ENCODE data around the gene CRACDL. TPM values are rescaled to one million over a fixed set of nuclear protein-coding genes. Genes with fewer than 3 reads are reported as not detected.

CRACDL gene
- total and polyA plus RNA-seq, 2 of the 13 experiments (the other 11 are each of a cell fraction or from before 2014, with no cell fraction given) = 0.15 to 0.26 TPM

- Histone ChIP-seq H3K9ac (ENCODE audit: insufficient read depth, low read depth, low read length) (peak overlapping the region; percentile 45), H3K9me3 (ENCODE audit: low read length) (no peaks in the 10 kb centered on the region), H3K27ac (ENCODE audit: extremely low read length, insufficient read depth, low read length) (peak overlapping the region; percentile 58), H2AFZ (ENCODE audit: low read length) (peak overlapping the region; percentile 61), H3K4me1 (ENCODE audit: insufficient read depth, low read length) (peaks cover 89% of the 10 kb centered on the region), H3K4me3 (replicated peaks in 1 of 3; ENCODE audit: insufficient read depth in 1 of 3, low read depth in 2 of 3, low read length in 3 of 3) (peak overlapping the region in 1 of 3 experiments; percentile 56; a peak in 2 of 6 replicates), H3K4me2 (ENCODE audit: low read depth, low read length) (peak overlapping the region; percentile 62), H4K20me1 (ENCODE audit: insufficient read depth, low read length) (no peaks in the 10 kb centered on the region), H3K27me3 (ENCODE audit: control insufficient read depth in 1 of 2, insufficient read depth in 2 of 2, low read length in 2 of 2) (no peaks in the 10 kb centered on the region), H3K36me3 (replicated peaks in 1 of 2; ENCODE audit: control insufficient read depth in 1 of 2, insufficient read depth in 2 of 2, low read length in 2 of 2) (no peaks in the 10 kb centered on the region), H3K79me2 (ENCODE audit: insufficient read depth, low read length) (no peaks in the 10 kb centered on the region)
- FAIRE-seq (no peak), DNase-seq (ENCODE audit: low spot score) (peak; percentile 66), ATAC-seq (peak; percentile 14)
- ChIA-PET POLR2A (interaction anchor here (0.7 to 2.4 kb wide), 12 partner anchors 10 to 150 kb away, joined by 3 to 17 read pairs (median 4); no protein-coding TSS in a partner anchor), CTCF (ENCODE audit: low intra/inter-chr PET ratio, low total read pairs) (interaction anchor here (0.7 kb wide), 1 partner anchor 36 kb away, joined by 3 read pairs; no protein-coding TSS in a partner anchor)
- in situ Hi-C loops (cut with HindIII; ENCODE audit: extremely low pct_ligation_motif_present, low pct_unique_long_range_greater_than_20kb) (no loop called here), intact Hi-C loops (cut with micrococcal nuclease; ENCODE audit: unreplicated experiment) (no loop called here)
- no TSS peak for BruUV-seq (replicated peaks)
- 50% methylated on average over 10 of the region's 10 CpGs for WGBS (ENCODE audit: low lambda C conversion rate)
- TF ChIP-seq MED1 (CRISPR knock-in tag; IDR thresholded peaks at IDR 0.05) = peak; percentile 59; the same call in 1 of the 2 replicates
- peak; percentile 64; the same call in 1 of the 2 replicates for TF ChIP-seq SIX1 (CRISPR knock-in tag; IDR thresholded peaks at IDR 0.05; ENCODE audit: borderline replicate concordance)
- TF ChIP-seq MTERF4 (CRISPR knock-in tag; IDR thresholded peaks at IDR 0.05) = no peak
- TF ChIP-seq POLR2A (IDR thresholded peaks at IDR 0.05; ENCODE audit: insufficient read depth in 1 of 2, low read depth in 2 of 2, low read length in 2 of 2) = 0 out of 4 replicates have a peak, but pooled peaks of 1 of the 2 experiments have one; percentile 26
- TF ChIP-seq FOXK1 (CRISPR knock-in tag; IDR thresholded peaks at IDR 0.05; ENCODE audit: borderline replicate concordance, low read depth) = peak; percentile 44; the same call in 1 of the 2 replicates
- TF ChIP-seq ZNF772 (CRISPR knock-in tag; IDR thresholded peaks at IDR 0.05) = 0 out of 2 replicates have a peak, but pooled peaks have one; percentile 43
- TF ChIP-seq AHDC1 (CRISPR knock-in tag; IDR thresholded peaks at IDR 0.05; ENCODE audit: borderline replicate concordance) = peak; percentile 78; the same call in 1 of the 2 replicates
- peak; percentile 92 for TF ChIP-seq ZSCAN25 (CRISPR knock-in tag; IDR thresholded peaks at IDR 0.05)
- no peak for TF ChIP-seq GTF2F1 (IDR thresholded peaks at IDR 0.05; ENCODE audit: low read length)
- TF ChIP-seq ZNF710 (CRISPR knock-in tag; IDR thresholded peaks at IDR 0.05; ENCODE audit: borderline replicate concordance) = no peak
- peak; percentile 28; the same call in 1 of the 2 replicates for TF ChIP-seq SMAD3 (CRISPR knock-in tag; IDR thresholded peaks at IDR 0.05)
- no peak for TF ChIP-seq NFE2L1 (CRISPR knock-in tag; IDR thresholded peaks at IDR 0.05; ENCODE audit: borderline replicate concordance)
Observed at GRCh38 chr2:98799375-98800329, 136.4 kb downstream of the CRACDL start.
